Measurements from ENCODE around the gene ALLC. TPM values are rescaled to one million over a fixed set of nuclear protein-coding genes. Genes with fewer than 3 reads are reported as not detected.

ALLC gene
- total RNA-seq, 4 donors from 2014 or later, result not detected

GRCh38 chr2:3664925-3665324 is 6.9 kb downstream of the ALLC start:
- in situ Hi-C loops (cut with MboI; ENCODE audit: low sequenced_read_pairs in 4 of 4), result no loop called here
- TF ChIP-seq CTCF (IDR thresholded peaks at IDR 0.05 in 4 of 5, conservative IDR thresholded peaks at IDR 0.05 in 1 of 5) (no peak), POLR2A (IDR thresholded peaks at IDR 0.05) (no peak)
- Histone ChIP-seq H3K36me3 (no peaks in the 10 kb centered on the region), H3K4me3 (no peak overlapping the region), H3K27me3 (no peaks in the 10 kb centered on the region), H3K9me3 (no peaks in the 10 kb centered on the region), H3K4me1 (no peaks in the 10 kb centered on the region), H3K27ac (no peak overlapping the region)
- intact Hi-C loops (cut with DNase I; ENCODE audit: low total_unique reads), result no loop called here
- DNase-seq (no peak), ATAC-seq (no peak)

DNA sequence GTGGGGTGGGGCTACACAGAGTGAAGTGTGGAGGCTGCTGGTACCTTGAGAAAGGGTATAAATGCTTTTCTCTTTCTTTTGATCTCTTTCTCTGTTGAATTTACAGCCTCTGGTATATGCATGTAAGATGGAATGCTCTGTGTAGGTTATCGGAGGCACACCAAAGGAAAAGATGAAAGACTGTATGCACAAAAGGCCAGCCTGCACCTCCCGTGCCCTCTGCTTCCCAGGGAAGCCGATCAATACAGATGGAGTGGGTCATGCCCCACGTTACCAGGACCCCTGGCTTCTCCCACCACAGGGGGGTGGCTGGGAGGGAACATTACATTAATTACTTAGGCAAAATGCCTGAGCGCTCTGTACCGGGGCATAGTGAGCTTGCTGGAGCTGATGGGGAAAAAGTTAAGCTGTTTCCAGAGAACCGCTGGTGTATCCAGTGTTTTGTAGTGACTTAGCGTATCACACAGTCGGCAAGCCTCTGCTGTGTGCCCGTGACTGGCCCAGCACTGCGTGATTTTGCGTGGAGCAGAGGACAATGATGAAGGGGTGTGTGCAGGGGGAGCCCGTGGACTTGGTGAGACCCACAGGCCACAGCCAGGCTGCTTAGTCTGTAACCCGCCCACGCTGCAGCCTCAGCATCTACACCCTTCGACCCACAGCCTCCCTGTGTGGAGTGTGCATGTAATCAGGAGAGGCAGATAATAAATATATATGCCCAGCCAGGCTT is 8.0 kb downstream of the ALLC start:
- intact Hi-C loops (cut with DNase I; ENCODE audit: low total_unique reads), result no loop called here
- in situ Hi-C loops (cut with MboI; ENCODE audit: low sequenced_read_pairs in 4 of 4), result no loop called here
- DNase-seq, result no peak

GRCh38 chr2:3666613-3666975 is 8.6 kb downstream of the ALLC start:
- intact Hi-C loops (cut with DNase I; ENCODE audit: low total_unique reads) (no loop called here), in situ Hi-C loops (cut with MboI; ENCODE audit: low sequenced_read_pairs in 4 of 4) (no loop called here)
- Histone ChIP-seq H3K4me1 (no peaks in the 10 kb centered on the region), H3K4me3 (no peak overlapping the region), H3K9me3 (no peaks in the 10 kb centered on the region), H3K36me3 (no peaks in the 10 kb centered on the region), H3K27ac (no peak overlapping the region), H3K27me3 (no peaks in the 10 kb centered on the region)
- DNase-seq (no peak), ATAC-seq (no peak)
- TF ChIP-seq CTCF (IDR thresholded peaks at IDR 0.05 in 4 of 5, conservative IDR thresholded peaks at IDR 0.05 in 1 of 5) (no peak), POLR2A (IDR thresholded peaks at IDR 0.05) (no peak)

More for the DNA sequence above, 8.0 kb downstream of the ALLC start:
- Histone ChIP-seq H3K4me3 (no peak overlapping the region), H3K4me1 (no peaks in the 10 kb centered on the region), H3K9me3 (no peaks in the 10 kb centered on the region), H3K36me3 (no peaks in the 10 kb centered on the region), H3K27me3 (no peaks in the 10 kb centered on the region), H3K27ac (no peak overlapping the region)
- ATAC-seq, result no peak
- no peak for TF ChIP-seq CTCF (IDR thresholded peaks at IDR 0.05 in 4 of 5, conservative IDR thresholded peaks at IDR 0.05 in 1 of 5)
- TF ChIP-seq POLR2A (IDR thresholded peaks at IDR 0.05), result no peak

- no peak for DNase-seq
- H3K27me3 ChIP-seq, result no peaks in the 10 kb centered on the region
- no peaks in the 10 kb centered on the region for H3K36me3 ChIP-seq
- H3K4me1 ChIP-seq, result no peaks in the 10 kb centered on the region
- H3K4me3 ChIP-seq, result no peak overlapping the region
- no peak for ATAC-seq
- in situ Hi-C loops (cut with MboI; ENCODE audit: low sequenced_read_pairs in 4 of 4), result no loop called here
- intact Hi-C loops (cut with DNase I; ENCODE audit: low total_unique reads), result no loop called here
- H3K9me3 ChIP-seq, result no peaks in the 10 kb centered on the region
- TF ChIP-seq POLR2A (IDR thresholded peaks at IDR 0.05), result no peak
- TF ChIP-seq CTCF (IDR thresholded peaks at IDR 0.05 in 4 of 5, conservative IDR thresholded peaks at IDR 0.05 in 1 of 5), result no peak
- no peak overlapping the region for H3K27ac ChIP-seq
Observed at GRCh38 chr2:3667151-3667631, 9.2 kb downstream of the ALLC start.

GRCh38 chr2:3669656-3670055 is 11.7 kb downstream of the ALLC start:
- DNase-seq (no peak), ATAC-seq (no peak)
- in situ Hi-C loops (cut with MboI; ENCODE audit: low sequenced_read_pairs in 4 of 4), result no loop called here
- no peak overlapping the region for H3K27ac ChIP-seq
- no peaks in the 10 kb centered on the region for H3K27me3 ChIP-seq
- intact Hi-C loops (cut with DNase I; ENCODE audit: low total_unique reads), result no loop called here
- no peaks in the 10 kb centered on the region for H3K4me1 ChIP-seq
- TF ChIP-seq CTCF (IDR thresholded peaks at IDR 0.05 in 4 of 5, conservative IDR thresholded peaks at IDR 0.05 in 1 of 5), result no peak
- no peak for TF ChIP-seq POLR2A (IDR thresholded peaks at IDR 0.05)
- H3K36me3 ChIP-seq, result no peaks in the 10 kb centered on the region
- H3K4me3 ChIP-seq, result no peak overlapping the region
- H3K9me3 ChIP-seq, result no peaks in the 10 kb centered on the region

All from gastrocnemius medialis (tissue), 4 donors.